Measurements from ENCODE around the gene IGIP.

The IGIP gene

DNA sequence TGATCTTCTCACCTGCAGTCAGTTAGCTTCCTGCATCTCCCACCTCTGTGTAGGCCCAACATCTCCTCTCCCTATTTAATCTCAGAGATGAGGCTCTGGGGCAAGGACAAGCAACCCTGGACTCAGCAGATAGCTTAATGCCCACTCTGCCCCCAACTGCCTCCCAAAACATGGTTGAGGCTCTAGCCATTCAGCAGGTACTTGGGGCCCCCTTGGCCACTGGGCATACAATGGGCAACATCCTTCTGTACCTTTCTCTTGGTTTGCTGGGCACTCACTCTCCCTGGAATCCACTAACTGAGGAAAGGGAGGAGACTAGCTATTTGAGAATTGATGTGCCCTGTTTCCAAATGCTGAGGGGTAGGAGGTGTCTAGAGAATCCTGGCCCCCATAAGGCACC, 9.4 kb downstream of the IGIP start:
- Histone ChIP-seq H3K4me3 (replicated peaks; ENCODE audit: insufficient read depth, low read length) (no peak overlapping the region), H3K27ac (replicated peaks) (no peak overlapping the region), H3K27me3 (ENCODE audit: insufficient read depth, poor library complexity, severe bottlenecking) (no peaks in the 10 kb centered on the region)
- no peak for DNase-seq (ENCODE audit: low read depth in 1 of 2, low spot score in 1 of 2)
- TF ChIP-seq, protein P1, sequence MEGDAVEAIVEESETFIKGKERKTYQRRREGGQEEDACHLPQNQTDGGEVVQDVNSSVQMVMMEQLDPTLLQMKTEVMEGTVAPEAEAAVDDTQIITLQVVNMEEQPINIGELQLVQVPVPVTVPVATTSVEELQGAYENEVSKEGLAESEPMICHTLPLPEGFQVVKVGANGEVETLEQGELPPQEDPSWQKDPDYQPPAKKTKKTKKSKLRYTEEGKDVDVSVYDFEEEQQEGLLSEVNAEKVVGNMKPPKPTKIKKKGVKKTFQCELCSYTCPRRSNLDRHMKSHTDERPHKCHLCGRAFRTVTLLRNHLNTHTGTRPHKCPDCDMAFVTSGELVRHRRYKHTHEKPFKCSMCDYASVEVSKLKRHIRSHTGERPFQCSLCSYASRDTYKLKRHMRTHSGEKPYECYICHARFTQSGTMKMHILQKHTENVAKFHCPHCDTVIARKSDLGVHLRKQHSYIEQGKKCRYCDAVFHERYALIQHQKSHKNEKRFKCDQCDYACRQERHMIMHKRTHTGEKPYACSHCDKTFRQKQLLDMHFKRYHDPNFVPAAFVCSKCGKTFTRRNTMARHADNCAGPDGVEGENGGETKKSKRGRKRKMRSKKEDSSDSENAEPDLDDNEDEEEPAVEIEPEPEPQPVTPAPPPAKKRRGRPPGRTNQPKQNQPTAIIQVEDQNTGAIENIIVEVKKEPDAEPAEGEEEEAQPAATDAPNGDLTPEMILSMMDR (IDR thresholded peaks at IDR 0.05; ENCODE audit: insufficient read depth, low read length): no peak
- no peak for TF ChIP-seq SPI1 (IDR thresholded peaks at IDR 0.05; ENCODE audit: borderline replicate concordance, low read depth)
- TF ChIP-seq POLR2AphosphoS5 (IDR thresholded peaks at IDR 0.05; ENCODE audit: low read depth): no peak
- TF ChIP-seq GABPA (IDR thresholded peaks at IDR 0.05; ENCODE audit: low read depth): no peak
- TF ChIP-seq, protein P2, sequence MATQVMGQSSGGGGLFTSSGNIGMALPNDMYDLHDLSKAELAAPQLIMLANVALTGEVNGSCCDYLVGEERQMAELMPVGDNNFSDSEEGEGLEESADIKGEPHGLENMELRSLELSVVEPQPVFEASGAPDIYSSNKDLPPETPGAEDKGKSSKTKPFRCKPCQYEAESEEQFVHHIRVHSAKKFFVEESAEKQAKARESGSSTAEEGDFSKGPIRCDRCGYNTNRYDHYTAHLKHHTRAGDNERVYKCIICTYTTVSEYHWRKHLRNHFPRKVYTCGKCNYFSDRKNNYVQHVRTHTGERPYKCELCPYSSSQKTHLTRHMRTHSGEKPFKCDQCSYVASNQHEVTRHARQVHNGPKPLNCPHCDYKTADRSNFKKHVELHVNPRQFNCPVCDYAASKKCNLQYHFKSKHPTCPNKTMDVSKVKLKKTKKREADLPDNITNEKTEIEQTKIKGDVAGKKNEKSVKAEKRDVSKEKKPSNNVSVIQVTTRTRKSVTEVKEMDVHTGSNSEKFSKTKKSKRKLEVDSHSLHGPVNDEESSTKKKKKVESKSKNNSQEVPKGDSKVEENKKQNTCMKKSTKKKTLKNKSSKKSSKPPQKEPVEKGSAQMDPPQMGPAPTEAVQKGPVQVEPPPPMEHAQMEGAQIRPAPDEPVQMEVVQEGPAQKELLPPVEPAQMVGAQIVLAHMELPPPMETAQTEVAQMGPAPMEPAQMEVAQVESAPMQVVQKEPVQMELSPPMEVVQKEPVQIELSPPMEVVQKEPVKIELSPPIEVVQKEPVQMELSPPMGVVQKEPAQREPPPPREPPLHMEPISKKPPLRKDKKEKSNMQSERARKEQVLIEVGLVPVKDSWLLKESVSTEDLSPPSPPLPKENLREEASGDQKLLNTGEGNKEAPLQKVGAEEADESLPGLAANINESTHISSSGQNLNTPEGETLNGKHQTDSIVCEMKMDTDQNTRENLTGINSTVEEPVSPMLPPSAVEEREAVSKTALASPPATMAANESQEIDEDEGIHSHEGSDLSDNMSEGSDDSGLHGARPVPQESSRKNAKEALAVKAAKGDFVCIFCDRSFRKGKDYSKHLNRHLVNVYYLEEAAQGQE (IDR thresholded peaks at IDR 0.05; ENCODE audit: insufficient replicate concordance, low read depth): no peak

DNA sequence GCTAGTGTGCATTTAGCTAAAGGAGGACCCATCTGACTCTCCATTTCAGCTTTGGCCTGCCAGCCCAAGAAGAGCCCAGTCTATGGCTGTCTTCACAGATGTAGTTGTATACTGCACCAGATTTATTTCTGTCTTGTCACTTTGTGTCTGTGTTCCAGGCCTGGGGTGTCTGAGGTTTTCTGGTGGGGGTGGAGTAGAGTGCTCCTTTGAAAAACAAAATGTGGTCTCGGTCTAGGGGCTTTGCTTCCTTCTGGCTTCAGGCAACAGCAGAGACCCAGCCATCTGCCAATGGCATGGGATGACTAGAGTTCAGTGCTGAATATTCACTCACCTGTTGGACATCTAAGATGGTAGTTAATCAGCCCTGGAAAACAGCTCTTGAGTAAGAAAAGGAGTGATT, 10.9 kb downstream of the IGIP start:
- Histone ChIP-seq H3K27me3 (ENCODE audit: insufficient read depth, poor library complexity, severe bottlenecking) (no peaks in the 10 kb centered on the region), H3K4me3 (replicated peaks; ENCODE audit: insufficient read depth, low read length) (no peak overlapping the region), H3K27ac (replicated peaks) (no peak overlapping the region)
- DNase-seq (ENCODE audit: low read depth in 1 of 2, low spot score in 1 of 2): no peak
- TF ChIP-seq, protein P2 (IDR thresholded peaks at IDR 0.05; ENCODE audit: insufficient replicate concordance, low read depth): no peak
- TF ChIP-seq GABPA (IDR thresholded peaks at IDR 0.05; ENCODE audit: low read depth): no peak
- TF ChIP-seq SPI1 (IDR thresholded peaks at IDR 0.05; ENCODE audit: borderline replicate concordance, low read depth): no peak
- TF ChIP-seq, protein P1 (IDR thresholded peaks at IDR 0.05; ENCODE audit: insufficient read depth, low read length): no peak
- TF ChIP-seq POLR2AphosphoS5 (IDR thresholded peaks at IDR 0.05; ENCODE audit: low read depth): no peak

DNA sequence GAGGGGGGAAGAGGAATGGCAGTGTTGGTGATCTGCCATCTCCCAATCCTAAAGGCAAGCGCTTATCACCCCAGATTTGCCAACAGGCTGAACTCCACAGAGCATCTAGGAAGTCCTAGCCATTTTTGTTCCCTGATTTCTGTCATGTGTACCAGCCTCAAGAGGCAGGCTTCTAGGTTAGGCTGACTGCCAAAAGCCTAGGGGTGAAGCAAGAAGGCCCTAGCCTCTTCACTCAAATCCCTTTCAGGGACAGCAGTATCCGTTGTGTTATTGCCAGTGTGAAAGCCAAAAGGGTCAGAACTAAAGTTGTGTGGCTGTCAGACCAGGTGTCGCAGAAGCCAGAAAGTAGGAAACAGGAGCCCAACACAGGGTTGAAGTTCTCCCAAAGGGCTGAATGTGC, 14.7 kb downstream of the IGIP start:
- TF ChIP-seq GABPA (IDR thresholded peaks at IDR 0.05; ENCODE audit: low read depth) (no peak), POLR2AphosphoS5 (IDR thresholded peaks at IDR 0.05; ENCODE audit: low read depth) (no peak)
- TF ChIP-seq, protein P1 (IDR thresholded peaks at IDR 0.05; ENCODE audit: insufficient read depth, low read length): no peak
- TF ChIP-seq, protein P2 (IDR thresholded peaks at IDR 0.05; ENCODE audit: insufficient replicate concordance, low read depth): no peak
- Histone ChIP-seq H3K27ac (replicated peaks) (no peak overlapping the region), H3K27me3 (ENCODE audit: insufficient read depth, poor library complexity, severe bottlenecking) (no peaks in the 10 kb centered on the region), H3K4me3 (replicated peaks; ENCODE audit: insufficient read depth, low read length) (no peak overlapping the region)
- no peak for DNase-seq (ENCODE audit: low read depth in 1 of 2, low spot score in 1 of 2)
